Natural killer cell (primary cell): ENCODE measurements around the gene SMTNL2. TPM values are rescaled to one million over a fixed set of nuclear protein-coding genes. Genes with fewer than 3 reads are reported as not detected.

Experiments
- ATAC-seq, 3 donors: fragments of 150-1000 bp in 2 of 3; fragments of 200-7000 bp in 1 of 3; cut with Tn5 transposase; 1 replicate in 1 of 3; 2 replicates in 2 of 3; pipeline ENCODE4 v1.10.0; 2021; ENCODE audit warnings: mild to moderate bottlenecking in 2 of 3, moderate library complexity in 2 of 3
- DNase-seq, 2 donors: peaks; one replicate each; pipeline versions ENCODE4 v3.0.0 to v3.0.0-alpha.2; 2013 to 2021; ENCODE audit warnings: mixed read lengths in 1 of 2
- H3K27ac ChIP-seq: one replicate; pipeline ENCODE4 v1.5.1; 2013; ENCODE audit warnings: mild to moderate bottlenecking, low read length
- H3K27me3 ChIP-seq: one replicate; pipeline ENCODE4 v1.6.1; 2013; ENCODE audit warnings: low read length; ENCODE audit not compliant: control insufficient read depth, insufficient read depth
- H3K36me3 ChIP-seq: one replicate; pipeline ENCODE4 v1.6.1; 2013; ENCODE audit warnings: low read length; ENCODE audit not compliant: control insufficient read depth, insufficient read depth
- H3K4me1 ChIP-seq: one replicate; pipeline ENCODE4 v1.6.1; 2013; ENCODE audit warnings: low read length; ENCODE audit not compliant: control insufficient read depth, insufficient read depth
- H3K4me3 ChIP-seq: one replicate; pipeline ENCODE4 v1.5.1; 2013; ENCODE audit warnings: low read length
- H3K9me3 ChIP-seq: one replicate; pipeline ENCODE4 v1.6.1; 2013; ENCODE audit warnings: low read length; ENCODE audit not compliant: control insufficient read depth, insufficient read depth
- H3K27ac Mint-ChIP-seq, 2 donors: one replicate each; pipeline ENCODE4 v1.8.0; 2022; ENCODE audit warnings: mild to moderate bottlenecking in 2 of 2, mixed read lengths in 2 of 2, moderate library complexity in 1 of 2
- H3K27me3 Mint-ChIP-seq, 2 donors: one replicate each; pipeline ENCODE4 v1.8.0; 2022; ENCODE audit warnings: low read depth in 2 of 2, mixed read lengths in 2 of 2
- H3K36me3 Mint-ChIP-seq: one replicate; pipeline ENCODE4 v1.8.0; 2022; ENCODE audit warnings: mixed read lengths
- H3K4me1 Mint-ChIP-seq, 2 donors: one replicate each; pipeline ENCODE4 v1.8.0; 2022; ENCODE audit warnings: mixed read lengths in 2 of 2
- H3K4me3 Mint-ChIP-seq: one replicate; pipeline ENCODE4 v1.8.0; 2022; ENCODE audit warnings: mild to moderate bottlenecking, moderate library complexity, mixed read lengths
- H3K9me3 Mint-ChIP-seq, 2 donors: one replicate each; pipeline ENCODE4 v1.8.0; 2022; ENCODE audit warnings: mixed read lengths in 2 of 2
- CTCF ChIP-seq: fragments of 200-600 bp; IDR thresholded peaks from one replicate; pipeline ENCODE4 v1.8.0; 2022; ENCODE audit warnings: antibody characterized with exemption
- WGBS: methylation state at CpG from one replicate; pipeline ENCODE4 v1.1.7; 2013; ENCODE audit warnings: missing lambda C conversion rate; ENCODE audit not compliant: insufficient coverage; 5-methylcytosine and 5-hydroxymethylcytosine counted together
- intact Hi-C: fragments of 100-400 bp; cut with micrococcal nuclease; formaldehyde crosslinking; loops from one replicate; pipeline ENCODE4 v1.14.2; 2022
- total RNA-seq, 4 donors: library from RNA; stranded (reverse); fragments of 120-200 nt in 1 of 4; gene quantifications; one replicate each; pipeline versions ENCODE4 v1.2.3 to v1.2.4, GENCODE V29; 2013 to 2022

SMTNL2 gene
- total RNA-seq, 3 donors from 2014 or later (not counting 1 experiment from before 2014, with no cell fraction given) = not detected

- ATAC-seq (no peak), DNase-seq (no peak)
- no peaks in the 10 kb centered on the region for H3K27me3 ChIP-seq
- WGBS = 83% methylated on average over 8 of the region's 13 CpGs
- Mint-ChIP-seq H3K4me1 (peaks cover 0 to 10% of the 10 kb centered on the region in 2 donors), H3K27me3 (peaks cover 0 to 1% of the 10 kb centered on the region in 2 donors), H3K36me3 (no peaks in the 10 kb centered on the region), H3K9me3 (no peaks in the 10 kb centered on the region), H3K4me3 (no peak overlapping the region), H3K27ac (no peak overlapping the region)
- H3K36me3 ChIP-seq = peaks cover 42% of the 10 kb centered on the region
- no peaks in the 10 kb centered on the region for H3K9me3 ChIP-seq
- no peak overlapping the region for H3K4me3 ChIP-seq
- no peak overlapping the region for H3K27ac ChIP-seq
- intact Hi-C loops = no loop called here
- H3K4me1 ChIP-seq = peaks cover 7% of the 10 kb centered on the region
- TF ChIP-seq CTCF = no peak
These were observed 45.9 kb upstream of the SMTNL2 start for GRCh38 chr17:4538236-4539002.

DNA sequence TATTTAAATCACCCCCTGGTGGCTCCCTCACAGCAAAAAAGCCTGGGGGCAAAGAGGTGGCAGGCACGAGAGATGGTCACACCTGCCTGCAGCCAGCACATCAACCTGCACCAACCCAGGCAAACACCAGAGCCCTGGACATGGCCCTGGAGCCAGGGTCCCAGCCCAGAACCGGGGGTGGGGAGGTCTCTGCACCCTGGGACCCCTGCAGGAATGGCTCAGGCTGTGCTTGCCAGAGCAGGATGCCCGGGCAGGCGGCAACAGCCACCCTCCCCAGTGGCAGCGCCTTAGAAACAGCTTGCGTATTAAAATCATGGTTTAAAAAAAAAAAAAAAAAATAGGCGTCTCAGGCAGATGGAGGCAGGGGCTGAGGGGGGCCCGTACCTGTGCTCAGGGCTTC lies 45.3 kb upstream of the SMTNL2 start:
- no peak for TF ChIP-seq CTCF
- Histone ChIP-seq H3K4me3 (no peak overlapping the region), H3K4me1 (peaks cover 2% of the 10 kb centered on the region), H3K27ac (no peak overlapping the region), H3K36me3 (peaks cover 48% of the 10 kb centered on the region), H3K9me3 (no peaks in the 10 kb centered on the region), H3K27me3 (no peaks in the 10 kb centered on the region)
- Mint-ChIP-seq H3K9me3 (no peaks in the 10 kb centered on the region), H3K36me3 (no peaks in the 10 kb centered on the region), H3K27me3 (no peaks in the 10 kb centered on the region), H3K4me3 (no peak overlapping the region), H3K4me1 (peaks cover 0 to 6% of the 10 kb centered on the region in 2 donors), H3K27ac (no peak overlapping the region)
- ATAC-seq (no peak), DNase-seq (no peak)
- intact Hi-C loops = no loop called here
- WGBS = 88% methylated on average over 8 of the region's 8 CpGs

DNA sequence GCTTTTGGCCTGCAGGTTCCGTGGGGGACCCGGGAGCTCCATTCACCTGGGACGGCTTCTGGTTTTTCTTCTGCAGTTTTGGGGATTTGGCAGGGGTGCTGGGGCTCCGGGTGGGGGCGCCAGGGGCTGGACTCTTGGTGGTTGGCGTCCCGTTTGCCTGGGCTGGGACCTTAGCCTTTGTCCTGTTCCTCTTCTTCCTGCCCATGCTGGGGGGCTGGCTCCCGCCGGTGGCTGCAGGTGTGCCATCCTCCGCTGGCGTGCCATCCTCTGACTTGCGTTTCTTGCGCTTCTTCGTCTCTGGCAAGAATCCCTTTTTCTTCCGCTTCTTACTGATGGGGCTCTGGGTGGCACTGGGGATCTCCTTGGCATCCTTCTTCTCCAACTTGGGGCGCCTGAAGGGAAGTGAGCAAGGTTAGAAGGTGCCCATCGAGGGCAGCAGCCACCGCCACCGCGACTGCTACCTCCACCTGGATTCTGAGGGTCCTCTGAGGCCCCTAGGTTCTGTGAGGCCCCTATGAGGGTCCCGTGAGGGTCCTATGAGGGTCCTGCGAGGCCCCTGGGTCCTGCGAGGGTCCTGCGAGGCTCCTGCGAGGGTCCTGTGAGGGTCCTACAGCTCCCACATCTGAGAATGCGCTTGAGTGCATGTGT lies 44.6 kb upstream of the SMTNL2 start:
- intact Hi-C loops = no loop called here
- Histone ChIP-seq H3K27me3 (no peaks in the 10 kb centered on the region), H3K9me3 (no peaks in the 10 kb centered on the region), H3K36me3 (peaks cover 52% of the 10 kb centered on the region), H3K4me3 (no peak overlapping the region), H3K4me1 (no peaks in the 10 kb centered on the region), H3K27ac (no peak overlapping the region)
- H3K4me1 Mint-ChIP-seq = peaks cover 0 to 5% of the 10 kb centered on the region in 2 donors
- WGBS = 95% methylated on average over 26 of the region's 26 CpGs
- no peak overlapping the region for H3K4me3 Mint-ChIP-seq
- H3K9me3 Mint-ChIP-seq = no peaks in the 10 kb centered on the region
- no peak for ATAC-seq
- DNase-seq = no peak
- TF ChIP-seq CTCF = no peak
- H3K27ac Mint-ChIP-seq = no peak overlapping the region
- H3K36me3 Mint-ChIP-seq = no peaks in the 10 kb centered on the region
- no peaks in the 10 kb centered on the region for H3K27me3 Mint-ChIP-seq
